DND-41 (cell line): ENCODE data around the gene ASIC1.
A peak's percentile ranks its signal among the peaks of the same experiment; 100 is the strongest.

Source experiments
- ATAC-seq: fragments of 200-7000 bp; cut with Tn5 transposase; 3 replicates; pipeline ENCODE4 v1.9.1; 2021; ENCODE audit warnings: low read depth; ENCODE audit not compliant: insufficient read depth
- DNase-seq: peaks from one replicate; pipeline ENCODE4 v3.0.0-alpha.2; 2020
- H2AFZ ChIP-seq: 2 replicates; pipeline ENCODE4 v1.6.0; 2012; ENCODE audit warnings: low read depth, low read length
- H3K27ac ChIP-seq: 2 replicates; pipeline ENCODE4 v1.5.1; 2012; ENCODE audit warnings: low read length, inconsistent platforms
- H3K27me3 ChIP-seq: fragments of 200-600 bp; sonication (generic); 2 replicates; pipeline ENCODE4 v1.6.0; 2012; ENCODE audit warnings: low read length, mild to moderate bottlenecking, inconsistent platforms; ENCODE audit not compliant: insufficient read depth, poor library complexity
- H3K36me3 ChIP-seq: 2 replicates; pipeline ENCODE4 v1.5.1; 2012; ENCODE audit warnings: low read length, inconsistent platforms; ENCODE audit not compliant: insufficient read depth
- H3K4me1 ChIP-seq: 2 replicates; pipeline ENCODE4 v1.5.1; 2012; ENCODE audit warnings: mild to moderate bottlenecking, low read length; ENCODE audit not compliant: insufficient read depth
- H3K4me2 ChIP-seq: 2 replicates; pipeline ENCODE4 v1.6.0; 2012; ENCODE audit warnings: mild to moderate bottlenecking, moderate library complexity, low read length, inconsistent platforms; ENCODE audit not compliant: insufficient read depth
- H3K4me3 ChIP-seq, 2 experiments: fragments of 200-600 bp in 1 of 2; shearing (Covaris generic) in 1 of 2; 2 replicates each; pipeline ENCODE4 v1.5.1; 2012 to 2016; ENCODE audit warnings: inconsistent platforms in 2 of 2, low read length in 2 of 2, mild to moderate bottlenecking in 2 of 2, low read depth in 1 of 2, moderate library complexity in 1 of 2
- H3K79me2 ChIP-seq: 2 replicates; pipeline ENCODE4 v1.6.0; 2012; ENCODE audit warnings: low read length, inconsistent platforms; ENCODE audit not compliant: insufficient read depth
- H3K9ac ChIP-seq: 2 replicates; pipeline ENCODE4 v1.6.0; 2012; ENCODE audit warnings: low read depth, mild to moderate bottlenecking, inconsistent platforms, low read length, moderate library complexity
- H3K9me3 ChIP-seq: 2 replicates; pipeline ENCODE4 v1.5.1; 2012; ENCODE audit warnings: low read length, moderate library complexity, mild to moderate bottlenecking, inconsistent platforms; ENCODE audit not compliant: insufficient read depth, severe bottlenecking
- H4K20me1 ChIP-seq: 2 replicates; pipeline ENCODE4 v1.6.0; 2012; ENCODE audit warnings: low read length; ENCODE audit not compliant: insufficient read depth
- CTCF ChIP-seq: IDR thresholded peaks from 2 replicates; pipeline ENCODE4 v1.5.1; 2012; ENCODE audit warnings: borderline replicate concordance, low read length, moderate library complexity, mild to moderate bottlenecking; ENCODE audit not compliant: poor library complexity, severe bottlenecking; ENCODE audit errors: extremely low read depth
- EZH2 ChIP-seq: IDR thresholded peaks from 3 replicates; pipeline ENCODE4 v1.6.1; 2012; ENCODE audit warnings: borderline replicate concordance, low read depth, mild to moderate bottlenecking, moderate library complexity, low read length, inconsistent platforms; ENCODE audit not compliant: severe bottlenecking

ASIC1 gene

GRCh38 chr12:50112456-50113218, 55.2 kb downstream of the ASIC1 start:
- Histone ChIP-seq H3K36me3 (peaks cover 18% of the 10 kb centered on the region), H4K20me1 (peaks cover 2% of the 10 kb centered on the region), H3K79me2 (peaks cover 52% of the 10 kb centered on the region), H3K9ac (peak overlapping the region; percentile 70), H3K4me2 (peak overlapping the region; percentile 85), H3K4me3 (peak overlapping the region; percentile 92 to 98), H2AFZ (peak overlapping the region; percentile 89), H3K9me3 (no peaks in the 10 kb centered on the region), H3K27ac (peak overlapping the region; percentile 86), H3K4me1 (peaks cover 33% of the 10 kb centered on the region), H3K27me3 (no peaks in the 10 kb centered on the region)
- ATAC-seq (no peak; the same call in 2 of the 3 replicates), DNase-seq (no peak)
- TF ChIP-seq EZH2 = no peak
- no peak for TF ChIP-seq CTCF

GRCh38 chr12:50117057-50117622, 59.7 kb downstream of the ASIC1 start:
- H3K4me2 ChIP-seq = no peak overlapping the region

DNA sequence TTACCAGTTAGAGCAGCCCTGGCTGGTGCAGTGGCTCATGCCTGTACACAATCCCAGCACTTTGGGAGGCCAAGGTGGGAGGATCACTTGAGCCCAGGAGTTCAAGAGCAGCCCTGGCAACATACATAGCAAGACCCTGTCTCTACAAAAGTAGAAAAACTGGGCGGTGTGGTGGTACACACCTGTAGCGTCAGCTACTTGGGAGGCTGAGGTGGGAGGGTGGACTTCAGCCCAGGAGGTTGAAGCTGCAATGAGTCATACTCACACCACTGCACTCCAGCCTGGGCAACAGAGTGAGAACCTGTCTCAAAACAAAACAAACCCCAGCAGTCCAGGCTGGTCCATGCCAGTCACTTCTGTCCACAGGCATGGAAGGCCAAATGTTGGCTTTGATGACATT, 62.0 kb downstream of the ASIC1 start:
- Histone ChIP-seq H3K27ac (no peak overlapping the region), H3K4me1 (peaks cover 2% of the 10 kb centered on the region; the same call in 1 of the 2 replicates), H3K9me3 (no peaks in the 10 kb centered on the region), H3K4me2 (no peak overlapping the region), H2AFZ (no peak overlapping the region), H3K79me2 (peaks cover 45% of the 10 kb centered on the region), H3K9ac (no peak overlapping the region), H3K27me3 (no peaks in the 10 kb centered on the region), H3K4me3 (no peak overlapping the region), H3K36me3 (peaks cover 63% of the 10 kb centered on the region), H4K20me1 (peaks cover 4% of the 10 kb centered on the region)
- no peak for ATAC-seq
- TF ChIP-seq CTCF (no peak), EZH2 (no peak)
- DNase-seq = no peak

More at GRCh38 chr12:50117057-50117622, 59.7 kb downstream of the ASIC1 start:
- Histone ChIP-seq H3K79me2 (peaks cover 66% of the 10 kb centered on the region), H3K4me3 (no peak overlapping the region), H3K27ac (no peak overlapping the region), H3K4me1 (peaks cover 17% of the 10 kb centered on the region), H3K27me3 (no peaks in the 10 kb centered on the region), H3K9ac (no peak overlapping the region), H3K36me3 (peaks cover 45% of the 10 kb centered on the region), H2AFZ (no peak overlapping the region), H4K20me1 (peaks cover 6% of the 10 kb centered on the region), H3K9me3 (no peaks in the 10 kb centered on the region)
- ATAC-seq (no peak), DNase-seq (no peak)
- no peak for TF ChIP-seq CTCF
